HepG2 (cell line): ENCODE measurements around the gene KCNG4.

Experiments used
- ELF3 ChIP-seq: IDR thresholded peaks from 2 replicates; pipeline ENCODE4 v1.6.1; 2016; ENCODE audit warnings: missing genetic modification reagents, missing compliant biosample characterization
- MAZ ChIP-seq, 2 experiments: sonication (generic) in 1 of 2; formaldehyde crosslinking in 1 of 2; IDR thresholded peaks; 2 replicates each; pipeline versions ENCODE4 v1.5.0 to v1.6.1; 2012 to 2020; ENCODE audit warnings: low read depth in 2 of 2, mild to moderate bottlenecking in 2 of 2, borderline replicate concordance in 1 of 2, improper control_type of control experiment in 1 of 2, low read length in 1 of 2, missing genetic modification reagents in 1 of 2, moderate library complexity in 1 of 2

- no peak for TF ChIP-seq MAZ (IDR thresholded peaks at IDR 0.05; ENCODE audit: borderline replicate concordance, low read depth, low read length)
- no peak for TF ChIP-seq MAZ (CRISPR knock-in tag; IDR thresholded peaks at IDR 0.05; ENCODE audit: low read depth)
- TF ChIP-seq ELF3: no peak
These were observed 33.7 kb downstream of the KCNG4 start for GRCh38 chr16:84205976-84206691.
